ENCODE measurements around the gene CFAP92. TPM values are rescaled to one million over a fixed set of nuclear protein-coding genes. Genes with fewer than 3 reads are reported as not detected.

CFAP92 gene
- total RNA-seq, 1 experiment from 2014 or later, result 0.18 TPM

DNA sequence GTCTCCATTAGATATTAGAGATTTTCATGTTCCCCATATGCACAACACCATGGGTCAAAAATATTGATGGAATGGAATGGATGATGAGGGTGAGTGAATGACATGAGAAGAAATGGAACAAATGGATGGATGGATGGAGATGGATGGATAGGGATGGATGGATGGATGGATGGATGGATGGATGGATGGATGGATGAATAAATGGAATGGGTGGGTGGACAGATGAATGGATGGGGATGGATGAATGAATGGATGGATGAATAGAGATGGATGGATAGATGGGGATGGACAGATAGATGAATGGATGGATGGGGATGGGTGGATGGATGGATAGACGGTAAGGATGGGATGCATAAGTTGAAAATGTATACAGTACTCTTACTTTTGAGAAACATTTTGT, 18.6 kb downstream of the CFAP92 start:
- Histone ChIP-seq H3K4me1 (ENCODE audit: control insufficient read depth, insufficient read depth, low read length) (no peaks in the 10 kb centered on the region), H3K36me3 (ENCODE audit: control insufficient read depth, insufficient read depth, low read length) (no peaks in the 10 kb centered on the region), H3K27me3 (ENCODE audit: control insufficient read depth, insufficient read depth, low read length) (peaks cover 6% of the 10 kb centered on the region; the same call in 1 of the 2 replicates), H3K27ac (ENCODE audit: low read length) (no peak overlapping the region), H3K4me3 (ENCODE audit: low read depth in 2 of 2, low read length in 2 of 2) (no peak overlapping the region), H3K9me3 (ENCODE audit: control insufficient read depth, insufficient read depth, low read depth, low read length) (no peaks in the 10 kb centered on the region)
- TF ChIP-seq, protein P1, sequence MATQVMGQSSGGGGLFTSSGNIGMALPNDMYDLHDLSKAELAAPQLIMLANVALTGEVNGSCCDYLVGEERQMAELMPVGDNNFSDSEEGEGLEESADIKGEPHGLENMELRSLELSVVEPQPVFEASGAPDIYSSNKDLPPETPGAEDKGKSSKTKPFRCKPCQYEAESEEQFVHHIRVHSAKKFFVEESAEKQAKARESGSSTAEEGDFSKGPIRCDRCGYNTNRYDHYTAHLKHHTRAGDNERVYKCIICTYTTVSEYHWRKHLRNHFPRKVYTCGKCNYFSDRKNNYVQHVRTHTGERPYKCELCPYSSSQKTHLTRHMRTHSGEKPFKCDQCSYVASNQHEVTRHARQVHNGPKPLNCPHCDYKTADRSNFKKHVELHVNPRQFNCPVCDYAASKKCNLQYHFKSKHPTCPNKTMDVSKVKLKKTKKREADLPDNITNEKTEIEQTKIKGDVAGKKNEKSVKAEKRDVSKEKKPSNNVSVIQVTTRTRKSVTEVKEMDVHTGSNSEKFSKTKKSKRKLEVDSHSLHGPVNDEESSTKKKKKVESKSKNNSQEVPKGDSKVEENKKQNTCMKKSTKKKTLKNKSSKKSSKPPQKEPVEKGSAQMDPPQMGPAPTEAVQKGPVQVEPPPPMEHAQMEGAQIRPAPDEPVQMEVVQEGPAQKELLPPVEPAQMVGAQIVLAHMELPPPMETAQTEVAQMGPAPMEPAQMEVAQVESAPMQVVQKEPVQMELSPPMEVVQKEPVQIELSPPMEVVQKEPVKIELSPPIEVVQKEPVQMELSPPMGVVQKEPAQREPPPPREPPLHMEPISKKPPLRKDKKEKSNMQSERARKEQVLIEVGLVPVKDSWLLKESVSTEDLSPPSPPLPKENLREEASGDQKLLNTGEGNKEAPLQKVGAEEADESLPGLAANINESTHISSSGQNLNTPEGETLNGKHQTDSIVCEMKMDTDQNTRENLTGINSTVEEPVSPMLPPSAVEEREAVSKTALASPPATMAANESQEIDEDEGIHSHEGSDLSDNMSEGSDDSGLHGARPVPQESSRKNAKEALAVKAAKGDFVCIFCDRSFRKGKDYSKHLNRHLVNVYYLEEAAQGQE (IDR thresholded peaks at IDR 0.05; ENCODE audit: insufficient read depth in 1 of 2, low read depth in 2 of 2, low read length in 1 of 2), result no peak
- TF ChIP-seq SIN3A (IDR thresholded peaks at IDR 0.05; ENCODE audit: borderline replicate concordance, insufficient read depth, low read depth, low read length), result no peak
- no peak for TF ChIP-seq POLR2AphosphoS5 (IDR thresholded peaks at IDR 0.05; ENCODE audit: low read depth, low read length)
- TF ChIP-seq, protein P2, sequence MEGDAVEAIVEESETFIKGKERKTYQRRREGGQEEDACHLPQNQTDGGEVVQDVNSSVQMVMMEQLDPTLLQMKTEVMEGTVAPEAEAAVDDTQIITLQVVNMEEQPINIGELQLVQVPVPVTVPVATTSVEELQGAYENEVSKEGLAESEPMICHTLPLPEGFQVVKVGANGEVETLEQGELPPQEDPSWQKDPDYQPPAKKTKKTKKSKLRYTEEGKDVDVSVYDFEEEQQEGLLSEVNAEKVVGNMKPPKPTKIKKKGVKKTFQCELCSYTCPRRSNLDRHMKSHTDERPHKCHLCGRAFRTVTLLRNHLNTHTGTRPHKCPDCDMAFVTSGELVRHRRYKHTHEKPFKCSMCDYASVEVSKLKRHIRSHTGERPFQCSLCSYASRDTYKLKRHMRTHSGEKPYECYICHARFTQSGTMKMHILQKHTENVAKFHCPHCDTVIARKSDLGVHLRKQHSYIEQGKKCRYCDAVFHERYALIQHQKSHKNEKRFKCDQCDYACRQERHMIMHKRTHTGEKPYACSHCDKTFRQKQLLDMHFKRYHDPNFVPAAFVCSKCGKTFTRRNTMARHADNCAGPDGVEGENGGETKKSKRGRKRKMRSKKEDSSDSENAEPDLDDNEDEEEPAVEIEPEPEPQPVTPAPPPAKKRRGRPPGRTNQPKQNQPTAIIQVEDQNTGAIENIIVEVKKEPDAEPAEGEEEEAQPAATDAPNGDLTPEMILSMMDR (IDR thresholded peaks at IDR 0.05), result no peak
- TF ChIP-seq TCF7L2 (IDR thresholded peaks at IDR 0.05; ENCODE audit: low read depth, low read length), result no peak
- BruUV-seq (replicated peaks), result no TSS peak
- DNase-seq (ENCODE audit: low read depth, low spot score) (no peak), ATAC-seq (no peak)
- POLR2A ChIA-PET, result no interaction called here
- in situ Hi-C loops (cut with HindIII; ENCODE audit: low pct_unique_long_range_greater_than_20kb, low sequenced_read_pairs), result no loop called here
- CTCF ChIA-PET, result no interaction called here
- intact Hi-C loops (cut with micrococcal nuclease; ENCODE audit: unreplicated experiment), result loop anchor here (10.0 kb wide), 1 partner anchor 110 kb away; no protein-coding TSS in a partner anchor

- no peaks in the 10 kb centered on the region for H3K9me3 ChIP-seq (ENCODE audit: control insufficient read depth, insufficient read depth, low read depth, low read length)
- no TSS peak for BruUV-seq (replicated peaks)
- DNase-seq (ENCODE audit: low read depth, low spot score) (no peak), ATAC-seq (no peak)
- no peak overlapping the region for H3K4me3 ChIP-seq (ENCODE audit: low read depth in 2 of 2, low read length in 2 of 2)
- POLR2A ChIA-PET, result no interaction called here
- CTCF ChIA-PET, result no interaction called here
- TF ChIP-seq, protein P1 (IDR thresholded peaks at IDR 0.05; ENCODE audit: insufficient read depth in 1 of 2, low read depth in 2 of 2, low read length in 1 of 2), result no peak
- TF ChIP-seq, protein P2 (IDR thresholded peaks at IDR 0.05), result no peak
- TF ChIP-seq POLR2AphosphoS5 (IDR thresholded peaks at IDR 0.05; ENCODE audit: low read depth, low read length), result no peak
- TF ChIP-seq SIN3A (IDR thresholded peaks at IDR 0.05; ENCODE audit: borderline replicate concordance, insufficient read depth, low read depth, low read length), result no peak
- TF ChIP-seq TCF7L2 (IDR thresholded peaks at IDR 0.05; ENCODE audit: low read depth, low read length), result no peak
- H3K27ac ChIP-seq (ENCODE audit: low read length), result no peak overlapping the region
- peaks cover 6% of the 10 kb centered on the region; the same call in 1 of the 2 replicates for H3K27me3 ChIP-seq (ENCODE audit: control insufficient read depth, insufficient read depth, low read length)
- in situ Hi-C loops (cut with HindIII; ENCODE audit: low pct_unique_long_range_greater_than_20kb, low sequenced_read_pairs) (no loop called here), intact Hi-C loops (cut with micrococcal nuclease; ENCODE audit: unreplicated experiment) (loop anchor here (5.0 to 10.0 kb wide), 2 partner anchors 111 to 273 kb away; partner anchors contain the start of gene COPG1)
- H3K4me1 ChIP-seq (ENCODE audit: control insufficient read depth, insufficient read depth, low read length), result no peaks in the 10 kb centered on the region
- H3K36me3 ChIP-seq (ENCODE audit: control insufficient read depth, insufficient read depth, low read length), result no peaks in the 10 kb centered on the region
Measured at GRCh38 chr3:128973988-128974564, 19.8 kb downstream of the CFAP92 start.

Data from Panc1 (cell line).